ENCODE measurements around the gene MUSTN1.

DNA sequence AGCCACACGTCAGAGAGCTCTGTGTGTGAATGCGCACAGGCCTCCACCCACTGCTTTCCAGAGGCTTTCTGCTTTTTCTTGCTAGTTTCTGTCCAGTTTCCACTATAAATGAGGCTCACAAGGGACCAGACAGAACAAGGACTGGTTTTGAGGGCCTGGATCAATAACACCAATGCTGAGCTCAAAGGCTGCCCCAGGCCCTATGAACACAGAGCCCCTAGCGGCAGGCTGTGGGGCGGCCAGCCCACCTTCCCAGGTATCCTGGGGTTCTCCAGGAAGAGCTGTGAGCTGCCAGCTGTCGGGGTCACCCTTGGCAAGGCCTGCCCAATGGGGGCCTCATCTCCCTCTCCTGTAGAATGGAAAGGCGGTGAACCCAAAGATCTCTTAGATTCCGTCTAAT, 42.4 kb downstream of the MUSTN1 start:
- TF ChIP-seq, protein P1, sequence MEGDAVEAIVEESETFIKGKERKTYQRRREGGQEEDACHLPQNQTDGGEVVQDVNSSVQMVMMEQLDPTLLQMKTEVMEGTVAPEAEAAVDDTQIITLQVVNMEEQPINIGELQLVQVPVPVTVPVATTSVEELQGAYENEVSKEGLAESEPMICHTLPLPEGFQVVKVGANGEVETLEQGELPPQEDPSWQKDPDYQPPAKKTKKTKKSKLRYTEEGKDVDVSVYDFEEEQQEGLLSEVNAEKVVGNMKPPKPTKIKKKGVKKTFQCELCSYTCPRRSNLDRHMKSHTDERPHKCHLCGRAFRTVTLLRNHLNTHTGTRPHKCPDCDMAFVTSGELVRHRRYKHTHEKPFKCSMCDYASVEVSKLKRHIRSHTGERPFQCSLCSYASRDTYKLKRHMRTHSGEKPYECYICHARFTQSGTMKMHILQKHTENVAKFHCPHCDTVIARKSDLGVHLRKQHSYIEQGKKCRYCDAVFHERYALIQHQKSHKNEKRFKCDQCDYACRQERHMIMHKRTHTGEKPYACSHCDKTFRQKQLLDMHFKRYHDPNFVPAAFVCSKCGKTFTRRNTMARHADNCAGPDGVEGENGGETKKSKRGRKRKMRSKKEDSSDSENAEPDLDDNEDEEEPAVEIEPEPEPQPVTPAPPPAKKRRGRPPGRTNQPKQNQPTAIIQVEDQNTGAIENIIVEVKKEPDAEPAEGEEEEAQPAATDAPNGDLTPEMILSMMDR (IDR thresholded peaks at IDR 0.05) = no peak
- no peak for TF ChIP-seq POLR2A (IDR thresholded peaks at IDR 0.05)
- no peak for TF ChIP-seq EP300 (IDR thresholded peaks at IDR 0.05)

Data from sigmoid colon (tissue), 4 donors.